ENCODE data around the gene ELOVL2.

ELOVL2 gene

DNA sequence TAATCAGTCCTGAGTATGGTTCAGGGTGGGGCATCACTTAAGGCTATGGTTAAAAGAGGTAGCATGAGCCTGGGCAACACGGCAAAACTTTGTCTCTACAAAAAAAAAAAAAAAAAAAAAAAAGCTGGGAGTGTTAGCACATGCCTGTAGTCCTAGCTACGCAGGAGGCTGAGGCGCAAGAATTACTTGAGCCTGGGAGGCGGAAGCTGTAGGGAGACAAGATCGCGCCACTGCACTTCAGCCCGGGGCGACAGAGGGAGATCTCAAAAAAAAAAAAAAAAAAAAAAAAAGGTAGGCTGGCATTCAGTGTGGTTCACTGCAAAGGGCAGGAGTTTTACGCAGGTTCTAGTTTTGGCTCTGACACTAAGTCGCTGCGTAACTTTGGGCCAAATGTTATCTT lies 15.1 kb downstream of the ELOVL2 start:
- Histone ChIP-seq H3K9me3 (ENCODE audit: insufficient read depth, low read depth, low read length) (no peaks in the 10 kb centered on the region), H3K79me2 (ENCODE audit: insufficient read depth, low read length) (no peaks in the 10 kb centered on the region), H4K20me1 (ENCODE audit: insufficient read depth, low read length, poor library complexity, severe bottlenecking) (no peaks in the 10 kb centered on the region), H3K4me2 (ENCODE audit: low read depth, low read length, poor library complexity, severe bottlenecking) (no peak overlapping the region), H3F3A (ENCODE audit: low read depth) (no peaks in the 10 kb centered on the region), H3K4me1 (ENCODE audit: insufficient read depth, low read length, poor library complexity, severe bottlenecking) (no peaks in the 10 kb centered on the region), H3K36me3 (ENCODE audit: insufficient read depth, low read length) (no peaks in the 10 kb centered on the region), H3K27me3 (ENCODE audit: insufficient read depth, low read length, poor library complexity, severe bottlenecking) (no peaks in the 10 kb centered on the region), H3K9me2 (replicated peaks; ENCODE audit: low read depth, low read length) (no peaks in the 10 kb centered on the region), H3K9ac (ENCODE audit: low read depth, low read length, poor library complexity, severe bottlenecking) (no peak overlapping the region), H2AFZ (ENCODE audit: low read length) (no peak overlapping the region), H3K4me3 (ENCODE audit: low read length, poor library complexity, severe bottlenecking) (no peak overlapping the region)
- TF ChIP-seq, protein P1, sequence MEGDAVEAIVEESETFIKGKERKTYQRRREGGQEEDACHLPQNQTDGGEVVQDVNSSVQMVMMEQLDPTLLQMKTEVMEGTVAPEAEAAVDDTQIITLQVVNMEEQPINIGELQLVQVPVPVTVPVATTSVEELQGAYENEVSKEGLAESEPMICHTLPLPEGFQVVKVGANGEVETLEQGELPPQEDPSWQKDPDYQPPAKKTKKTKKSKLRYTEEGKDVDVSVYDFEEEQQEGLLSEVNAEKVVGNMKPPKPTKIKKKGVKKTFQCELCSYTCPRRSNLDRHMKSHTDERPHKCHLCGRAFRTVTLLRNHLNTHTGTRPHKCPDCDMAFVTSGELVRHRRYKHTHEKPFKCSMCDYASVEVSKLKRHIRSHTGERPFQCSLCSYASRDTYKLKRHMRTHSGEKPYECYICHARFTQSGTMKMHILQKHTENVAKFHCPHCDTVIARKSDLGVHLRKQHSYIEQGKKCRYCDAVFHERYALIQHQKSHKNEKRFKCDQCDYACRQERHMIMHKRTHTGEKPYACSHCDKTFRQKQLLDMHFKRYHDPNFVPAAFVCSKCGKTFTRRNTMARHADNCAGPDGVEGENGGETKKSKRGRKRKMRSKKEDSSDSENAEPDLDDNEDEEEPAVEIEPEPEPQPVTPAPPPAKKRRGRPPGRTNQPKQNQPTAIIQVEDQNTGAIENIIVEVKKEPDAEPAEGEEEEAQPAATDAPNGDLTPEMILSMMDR (conservative IDR thresholded peaks at IDR 0.05; ENCODE audit: low read length), result no peak
- TF ChIP-seq EZH2phosphoT487 (IDR thresholded peaks at IDR 0.05; ENCODE audit: borderline replicate concordance), result no peak

DNA sequence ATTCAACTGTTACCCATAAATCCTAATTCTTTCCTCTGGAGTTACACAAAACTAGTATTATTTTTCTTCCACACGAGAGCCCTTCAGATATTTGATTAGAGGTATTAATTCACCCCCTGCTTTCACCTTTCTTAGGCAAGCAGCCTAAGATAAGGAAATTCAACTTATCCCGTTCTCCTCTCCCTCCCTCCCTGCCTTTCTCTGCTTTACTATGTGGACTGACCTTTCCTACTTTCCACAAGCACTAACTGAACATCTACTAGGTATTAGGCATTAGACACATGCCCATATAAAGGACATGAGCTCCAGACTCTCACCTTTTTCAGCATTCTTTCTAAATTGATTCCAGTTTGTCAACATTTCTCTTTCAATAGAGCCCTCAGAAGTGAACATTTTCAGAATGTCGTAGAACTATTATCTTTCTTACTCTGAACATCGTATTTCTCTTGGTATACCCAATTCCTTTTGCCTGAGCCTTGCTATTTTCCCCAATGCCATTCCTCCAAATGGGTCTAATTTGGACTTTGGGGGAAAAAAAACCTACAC lies 16.5 kb downstream of the ELOVL2 start:
- no peak overlapping the region for H3K4me2 ChIP-seq (ENCODE audit: low read depth, low read length, poor library complexity, severe bottlenecking)
- H3K79me2 ChIP-seq (ENCODE audit: insufficient read depth, low read length), result no peaks in the 10 kb centered on the region
- TF ChIP-seq, protein P1 (conservative IDR thresholded peaks at IDR 0.05; ENCODE audit: low read length), result no peak
- no peak for TF ChIP-seq EZH2phosphoT487 (IDR thresholded peaks at IDR 0.05; ENCODE audit: borderline replicate concordance)

GRCh38 chr6:11025921-11026635 lies 18.0 kb downstream of the ELOVL2 start:
- H3K4me2 ChIP-seq (ENCODE audit: low read depth, low read length, poor library complexity, severe bottlenecking), result no peak overlapping the region
- H3K4me3 ChIP-seq (ENCODE audit: low read length, poor library complexity, severe bottlenecking), result no peak overlapping the region

More for the DNA sequence above, 16.5 kb downstream of the ELOVL2 start:
- no peaks in the 10 kb centered on the region for H3F3A ChIP-seq (ENCODE audit: low read depth)
- H2AFZ ChIP-seq (ENCODE audit: low read length), result no peak overlapping the region
- H3K9me3 ChIP-seq (ENCODE audit: insufficient read depth, low read depth, low read length), result no peaks in the 10 kb centered on the region
- no peaks in the 10 kb centered on the region for H3K27me3 ChIP-seq (ENCODE audit: insufficient read depth, low read length, poor library complexity, severe bottlenecking)
- no peaks in the 10 kb centered on the region for H3K9me2 ChIP-seq (replicated peaks; ENCODE audit: low read depth, low read length)
- no peak overlapping the region for H3K4me3 ChIP-seq (ENCODE audit: low read length, poor library complexity, severe bottlenecking)
- H3K9ac ChIP-seq (ENCODE audit: low read depth, low read length, poor library complexity, severe bottlenecking), result no peak overlapping the region
- no peaks in the 10 kb centered on the region for H3K4me1 ChIP-seq (ENCODE audit: insufficient read depth, low read length, poor library complexity, severe bottlenecking)
- H4K20me1 ChIP-seq (ENCODE audit: insufficient read depth, low read length, poor library complexity, severe bottlenecking), result no peaks in the 10 kb centered on the region
- no peaks in the 10 kb centered on the region for H3K36me3 ChIP-seq (ENCODE audit: insufficient read depth, low read length)

More at GRCh38 chr6:11025921-11026635, 18.0 kb downstream of the ELOVL2 start:
- no peaks in the 10 kb centered on the region for H3K9me2 ChIP-seq (replicated peaks; ENCODE audit: low read depth, low read length)
- H3F3A ChIP-seq (ENCODE audit: low read depth), result no peaks in the 10 kb centered on the region
- TF ChIP-seq EZH2phosphoT487 (IDR thresholded peaks at IDR 0.05; ENCODE audit: borderline replicate concordance), result no peak
- TF ChIP-seq, protein P1 (conservative IDR thresholded peaks at IDR 0.05; ENCODE audit: low read length), result no peak
- no peak overlapping the region for H3K9ac ChIP-seq (ENCODE audit: low read depth, low read length, poor library complexity, severe bottlenecking)
- no peaks in the 10 kb centered on the region for H3K27me3 ChIP-seq (ENCODE audit: insufficient read depth, low read length, poor library complexity, severe bottlenecking)
- no peaks in the 10 kb centered on the region for H3K36me3 ChIP-seq (ENCODE audit: insufficient read depth, low read length)
- H3K79me2 ChIP-seq (ENCODE audit: insufficient read depth, low read length), result no peaks in the 10 kb centered on the region
- no peak overlapping the region for H2AFZ ChIP-seq (ENCODE audit: low read length)
- no peaks in the 10 kb centered on the region for H3K9me3 ChIP-seq (ENCODE audit: insufficient read depth, low read depth, low read length)
- no peaks in the 10 kb centered on the region for H3K4me1 ChIP-seq (ENCODE audit: insufficient read depth, low read length, poor library complexity, severe bottlenecking)
- H4K20me1 ChIP-seq (ENCODE audit: insufficient read depth, low read length, poor library complexity, severe bottlenecking), result no peaks in the 10 kb centered on the region
